Fibroblast of the conjunctiva (primary cell): Measurements from ENCODE around the gene AKAP6.
"Not testable (repeated sequence)": the region's sequence is repeated elsewhere in the genome, so short reads cannot be mapped to it uniquely, and the experiment has no call there.

Experiments
- DNase-seq: peaks from one replicate; pipeline ENCODE4 v3.0.0-alpha.2; 2010; ENCODE audit warnings: low read depth

The AKAP6 gene

DNA sequence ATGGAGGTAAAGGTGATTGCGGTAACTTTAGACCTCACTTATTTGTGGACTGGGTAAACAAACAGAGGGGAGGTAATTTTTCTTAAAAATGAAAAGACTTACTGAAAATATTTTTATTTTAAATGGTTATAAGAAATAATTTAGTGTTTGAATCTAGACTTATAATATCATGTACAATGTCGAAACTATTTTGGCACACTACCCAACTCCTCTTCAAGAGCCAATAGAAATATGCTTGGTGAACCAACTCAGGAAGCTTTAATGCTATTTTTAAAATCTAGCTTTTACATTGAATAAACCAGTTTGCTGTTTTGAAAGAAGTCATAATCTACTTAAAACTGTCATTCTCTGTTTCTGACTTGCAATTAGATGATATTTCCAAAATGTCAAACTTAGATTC, 433.8 kb downstream of the AKAP6 start:
- peak; percentile 22 for DNase-seq

GRCh38 chr14:32763673-32764072, 434.6 kb downstream of the AKAP6 start:
- no peak for DNase-seq

DNA sequence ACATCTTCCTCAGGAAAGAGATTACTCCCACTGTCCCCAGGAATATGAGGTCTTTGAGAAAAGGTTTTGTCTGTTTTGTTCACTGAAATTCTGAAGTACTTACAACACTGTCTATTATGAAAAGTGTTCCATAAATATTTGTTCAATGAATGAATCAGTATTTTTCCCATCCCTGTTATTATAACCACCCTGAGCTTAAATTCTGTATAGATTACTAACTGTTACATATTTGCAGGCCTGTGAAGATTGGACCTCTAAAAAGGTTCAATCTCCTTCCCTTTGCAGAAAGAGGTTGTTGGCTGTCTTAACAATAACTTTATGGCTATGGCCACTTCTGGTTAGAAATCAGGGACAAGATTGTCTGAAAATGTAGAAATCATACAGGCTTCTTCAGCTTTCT, 435.0 kb downstream of the AKAP6 start:
- no peak for DNase-seq

DNA sequence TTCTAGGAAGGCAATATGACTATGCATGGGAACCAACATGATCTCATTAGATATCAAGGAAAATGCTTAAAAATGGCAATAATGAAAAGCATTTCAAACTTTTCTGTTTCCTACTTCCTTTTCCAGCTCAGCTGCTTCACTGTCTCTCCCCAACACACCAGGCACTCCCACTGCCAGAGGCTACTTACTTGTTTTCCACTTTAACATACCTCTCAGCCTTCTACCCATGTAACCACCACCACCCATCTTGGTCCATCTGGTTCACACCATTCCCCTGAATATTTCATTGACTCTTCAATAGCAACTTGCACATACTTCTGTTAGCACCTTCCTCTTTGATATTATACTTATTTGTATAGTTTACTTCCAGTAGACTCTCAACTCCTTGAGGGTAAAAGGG, 441.3 kb downstream of the AKAP6 start:
- DNase-seq, result no peak

DNA sequence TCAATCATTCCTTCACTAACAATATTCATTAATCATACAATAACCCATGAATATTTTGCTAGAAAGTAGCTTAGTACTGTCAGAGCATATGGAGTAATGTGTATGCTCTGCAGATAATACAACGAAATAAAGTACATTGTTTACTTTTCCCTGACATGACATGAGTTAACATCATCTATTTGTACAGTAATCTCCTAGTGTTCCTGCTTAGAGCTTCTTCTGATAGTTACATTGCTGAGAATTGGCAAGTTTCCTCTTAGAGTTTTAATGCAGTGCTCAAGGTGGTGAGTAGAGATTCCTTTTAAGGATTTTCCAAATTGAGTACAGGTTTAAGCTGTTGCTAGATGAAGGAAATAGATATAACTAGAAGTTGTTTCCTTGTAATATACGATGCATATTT, 445.1 kb downstream of the AKAP6 start:
- no peak for DNase-seq

DNA sequence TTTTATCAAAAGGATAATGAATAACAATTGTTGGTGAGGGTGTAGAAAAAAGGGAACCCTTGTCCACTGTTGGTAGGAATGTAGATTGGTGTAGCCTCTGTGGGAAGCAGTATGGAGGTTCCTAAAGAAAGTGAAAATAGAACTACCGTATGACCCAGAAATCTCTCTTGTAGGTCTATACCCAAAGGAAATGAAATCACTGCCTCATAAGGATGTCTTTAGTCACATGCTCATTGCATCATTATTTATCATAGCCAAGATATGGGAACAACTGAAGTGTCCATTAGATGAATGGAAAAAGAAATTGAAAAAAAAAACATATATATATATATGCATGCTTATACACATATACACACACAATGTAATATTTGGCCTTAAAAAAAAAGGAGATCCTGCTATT, 450.7 kb downstream of the AKAP6 start:
- peak; percentile 9 for DNase-seq

GRCh38 chr14:32784405-32784804, 455.3 kb downstream of the AKAP6 start:
- DNase-seq, result no peak

GRCh38 chr14:32785585-32785984, 456.5 kb downstream of the AKAP6 start:
- DNase-seq, result no peak

- no peak for DNase-seq
These were observed 457.8 kb downstream of the AKAP6 start for GRCh38 chr14:32786886-32787285.

GRCh38 chr14:32793033-32793432, 463.9 kb downstream of the AKAP6 start:
- DNase-seq, result not testable (repeated sequence)

DNA sequence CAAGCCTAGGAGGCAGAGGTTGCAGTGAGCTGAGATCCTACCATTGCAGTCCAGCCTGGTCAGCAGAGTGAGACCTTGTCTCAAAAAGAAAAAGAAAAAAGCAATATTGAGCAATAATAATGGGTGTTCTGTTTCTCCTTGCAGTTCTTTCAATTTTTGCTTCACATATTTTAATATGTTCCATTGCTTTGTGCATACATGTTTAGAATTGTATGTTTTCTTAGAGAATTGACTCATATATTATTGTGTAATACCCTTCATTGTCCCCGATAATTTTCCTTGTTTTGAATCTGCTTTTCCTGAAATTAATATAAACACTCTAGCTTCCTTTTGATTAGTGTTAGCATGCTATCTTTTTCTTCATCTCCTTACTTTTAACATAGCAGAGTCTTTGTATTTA, 471.2 kb downstream of the AKAP6 start:
- no peak for DNase-seq

DNA sequence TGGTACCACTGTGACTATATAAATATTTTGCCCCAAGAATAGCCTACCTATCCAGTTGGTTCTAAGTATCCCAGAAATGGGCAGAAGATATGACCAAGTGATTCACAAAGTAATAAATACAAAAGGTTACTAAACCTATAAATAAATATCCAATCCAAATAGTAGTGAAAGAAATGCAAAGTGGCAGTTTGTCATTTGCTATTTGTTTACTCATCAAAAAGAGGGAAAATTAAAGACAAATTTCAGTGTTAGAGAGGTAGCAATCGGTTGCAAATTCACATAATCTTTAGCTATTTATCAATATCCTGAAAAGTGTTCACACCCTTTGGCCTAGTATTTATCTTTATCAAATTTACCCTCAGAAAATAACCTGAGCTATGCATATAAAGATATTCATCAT, 473.2 kb downstream of the AKAP6 start:
- DNase-seq, result no peak

DNA sequence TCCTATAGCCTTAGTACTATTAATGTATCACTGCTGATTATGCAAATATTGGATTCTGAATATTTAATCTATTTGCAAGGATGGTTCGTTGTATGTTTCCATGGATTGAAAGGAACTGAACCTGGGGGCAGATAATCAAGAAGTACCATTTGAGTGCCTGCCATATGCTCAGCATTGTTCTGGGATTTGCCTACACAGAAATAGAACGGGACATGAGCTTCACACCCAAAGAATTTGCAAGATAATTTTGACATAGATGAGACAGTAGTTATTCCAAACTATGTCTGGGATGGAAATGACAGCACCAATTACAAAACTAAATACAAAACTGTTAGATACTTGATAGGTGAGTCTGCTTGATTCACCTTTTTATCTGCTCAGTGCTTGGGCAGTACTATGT, 476.9 kb downstream of the AKAP6 start:
- DNase-seq, result no peak

DNA sequence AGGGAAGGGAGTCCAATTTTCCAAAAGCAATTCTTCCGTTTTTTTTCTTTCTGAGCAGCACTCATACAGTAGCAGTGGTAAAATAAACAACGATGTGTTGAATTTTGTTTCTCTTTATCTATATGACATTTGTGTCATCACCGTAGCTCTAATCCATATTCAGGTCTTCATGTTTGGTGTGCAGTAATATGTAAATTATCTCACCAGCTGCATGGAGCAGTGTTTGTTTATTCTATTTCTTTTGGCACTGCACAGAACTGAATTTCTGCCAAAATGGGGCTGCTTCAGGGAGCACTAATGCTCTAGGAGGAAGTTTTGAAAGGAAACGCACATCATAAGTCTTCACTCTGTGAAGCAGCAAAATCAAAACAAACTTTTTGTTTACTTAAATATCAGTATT, 479.5 kb downstream of the AKAP6 start:
- DNase-seq, result peak; percentile 27

DNA sequence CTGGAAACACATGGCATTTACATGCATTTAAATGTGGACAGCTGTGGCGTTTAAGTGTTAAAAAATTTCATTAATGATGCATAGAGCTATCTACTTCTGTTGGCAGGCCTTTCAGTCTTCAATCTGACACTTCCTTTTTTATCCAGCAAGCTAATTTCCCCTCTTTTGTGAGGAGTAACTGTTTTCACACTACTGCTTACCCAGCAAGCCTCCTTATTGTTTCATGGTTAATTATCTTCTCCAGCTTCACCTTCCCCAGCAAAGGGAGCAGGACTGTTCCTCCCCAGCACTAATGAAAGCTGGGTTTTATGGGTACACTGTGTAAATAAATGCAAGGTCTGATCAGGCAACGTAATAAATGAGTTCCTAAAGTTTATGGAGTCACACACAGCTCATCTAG, 480.2 kb downstream of the AKAP6 start:
- DNase-seq, result no peak

- DNase-seq, result no peak
These were observed 484.3 kb downstream of the AKAP6 start for GRCh38 chr14:32813401-32813800.

DNA sequence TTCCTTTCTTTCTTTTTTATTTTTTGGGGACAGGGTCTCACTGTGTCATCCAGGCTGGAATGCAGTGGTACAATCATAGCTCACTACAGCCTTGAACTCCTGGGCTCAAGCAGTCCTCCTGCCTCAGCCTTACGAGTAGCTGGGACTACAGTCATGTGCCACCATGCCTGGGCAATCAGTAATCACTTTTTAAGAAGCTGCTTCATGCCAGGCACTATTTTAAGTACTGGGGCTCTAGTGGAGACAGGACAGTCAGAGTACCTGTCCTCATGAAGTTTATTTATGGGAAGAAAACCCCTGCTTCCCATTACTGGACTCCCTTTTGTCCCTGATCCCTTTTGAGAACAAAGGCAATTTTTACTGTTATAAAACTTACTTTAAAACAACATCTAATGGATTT, 485.6 kb downstream of the AKAP6 start:
- no peak for DNase-seq

DNA sequence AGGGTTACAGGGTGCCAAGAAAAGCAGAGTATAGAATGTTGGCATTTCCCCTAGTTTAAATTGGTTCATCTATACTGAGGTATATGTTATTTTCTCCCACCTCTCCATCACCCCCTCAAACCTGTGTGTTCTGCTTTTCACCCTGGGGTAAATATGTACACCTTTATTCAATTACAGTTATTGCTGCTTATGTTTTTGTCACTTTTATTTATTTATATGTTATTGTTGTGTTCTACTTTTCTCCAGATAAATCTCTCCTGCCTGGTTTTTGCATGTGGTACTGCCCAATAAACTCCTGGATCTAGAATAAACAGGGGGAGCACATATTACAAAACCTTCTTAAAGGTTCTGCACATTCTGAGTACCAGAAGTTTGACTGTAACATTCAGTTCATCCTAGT, 487.5 kb downstream of the AKAP6 start:
- DNase-seq, result no peak

- DNase-seq, result no peak
These were observed 488.7 kb downstream of the AKAP6 start for GRCh38 chr14:32817780-32818179.

GRCh38 chr14:32818581-32818980, 489.5 kb downstream of the AKAP6 start:
- DNase-seq, result no peak

DNA sequence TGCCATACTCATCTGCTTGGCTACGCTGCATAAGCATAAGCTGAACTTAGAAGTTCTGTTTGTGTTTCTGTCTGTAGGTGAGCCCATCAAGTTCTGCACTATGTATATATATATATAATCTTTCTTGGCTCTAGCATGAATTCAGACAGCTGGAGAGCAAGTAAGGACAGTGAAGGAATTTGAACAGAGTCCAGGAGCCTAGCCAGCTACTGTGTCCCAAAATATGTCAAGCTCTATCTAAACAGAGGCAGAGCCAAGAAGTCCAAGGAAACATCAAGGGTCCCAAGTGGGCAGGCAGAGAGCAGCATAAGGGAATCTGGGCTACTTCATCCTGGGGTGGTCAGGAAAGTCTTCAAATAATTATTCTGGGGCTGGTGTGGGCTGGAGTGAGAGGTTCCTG, 491.1 kb downstream of the AKAP6 start:
- no peak for DNase-seq

DNA sequence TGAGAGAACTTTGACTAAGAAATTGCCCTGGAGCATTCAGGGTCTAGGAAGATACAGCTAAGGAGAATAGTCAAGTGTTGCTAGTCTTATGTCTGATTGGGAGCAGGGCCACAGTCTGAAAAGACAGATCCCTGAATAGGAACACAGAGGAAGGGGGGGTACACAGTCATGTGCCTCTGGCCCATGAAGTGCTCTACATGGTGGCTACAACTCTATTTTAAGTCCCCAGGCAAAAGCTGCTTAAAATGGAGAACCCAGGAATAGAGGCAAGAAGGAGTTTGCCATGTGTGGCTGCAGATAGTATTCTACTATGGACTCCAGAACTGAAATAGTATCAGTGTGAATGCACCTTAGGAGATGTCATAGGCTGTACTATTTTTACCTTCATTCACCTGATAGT, 491.6 kb downstream of the AKAP6 start:
- no peak for DNase-seq

DNA sequence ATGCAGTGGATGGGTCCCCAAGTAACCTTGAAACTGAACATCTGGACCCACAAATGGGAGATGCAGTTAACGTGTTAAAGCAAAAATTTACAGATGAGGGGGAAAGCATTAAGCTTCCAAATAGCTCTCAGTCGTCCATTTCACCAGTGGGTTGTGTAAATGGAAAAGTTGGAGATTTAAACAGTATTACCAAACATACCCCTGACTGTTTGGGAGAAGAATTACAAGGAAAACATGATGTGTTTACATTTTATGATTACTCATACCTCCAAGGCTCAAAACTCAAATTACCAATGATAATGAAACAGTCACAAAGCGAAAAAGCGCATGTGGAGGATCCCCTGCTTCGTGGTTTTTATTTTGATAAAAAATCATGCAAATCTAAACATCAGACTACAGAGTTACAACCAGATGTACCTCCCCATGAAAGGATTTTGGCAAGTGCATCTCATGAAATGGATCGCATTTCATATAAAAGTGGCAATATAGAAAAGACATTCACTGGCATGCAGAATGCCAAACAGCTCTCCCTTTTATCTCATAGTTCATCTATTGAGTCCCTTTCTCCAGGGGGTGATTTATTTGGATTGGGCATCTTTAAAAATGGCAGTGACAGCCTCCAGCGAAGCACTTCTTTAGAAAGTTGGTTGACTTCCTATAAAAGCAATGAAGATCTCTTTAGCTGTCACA, 493.0 kb downstream of the AKAP6 start:
- no peak for DNase-seq

GRCh38 chr14:32823706-32824105, 494.6 kb downstream of the AKAP6 start:
- no peak for DNase-seq

- no peak for DNase-seq
These were observed 495.1 kb downstream of the AKAP6 start for GRCh38 chr14:32824195-32824594.
